Hematopoietic multipotent progenitor cell treated with erythropoietin and hydrocortisone succinate and interleukin-3 and kit ligand, for 6 days (in vitro differentiated cells): ENCODE results near the gene ERBB4.
"Not testable (repeated sequence)": the region's sequence is repeated elsewhere in the genome, so short reads cannot be mapped to it uniquely, and the experiment has no call there.

ENCODE experiments used
- DNase-seq: peaks from one replicate; pipeline ENCODE4 v3.0.0-alpha.2; 2015

Gene ERBB4

GRCh38 chr2:212528106-212528856 is 10.3 kb downstream of the ERBB4 start:
- DNase-seq, result no peak

GRCh38 chr2:212526059-212526458 is 12.5 kb downstream of the ERBB4 start:
- no peak for DNase-seq

- no peak for DNase-seq
Measured at GRCh38 chr2:212523756-212524155, 14.8 kb downstream of the ERBB4 start.

- DNase-seq, result no peak
Measured at GRCh38 chr2:212520340-212520739, 18.3 kb downstream of the ERBB4 start.

GRCh38 chr2:212517693-212518092 is 20.9 kb downstream of the ERBB4 start:
- no peak for DNase-seq

GRCh38 chr2:212505586-212505985 is 33.0 kb downstream of the ERBB4 start:
- DNase-seq, result no peak

GRCh38 chr2:212495046-212495445 is 43.6 kb downstream of the ERBB4 start:
- DNase-seq, result no peak

- DNase-seq, result no peak
Measured at GRCh38 chr2:212494418-212495020, 44.1 kb downstream of the ERBB4 start.

GRCh38 chr2:212489719-212490346 is 48.8 kb downstream of the ERBB4 start:
- DNase-seq, result no peak

- DNase-seq, result no peak
Measured at GRCh38 chr2:212488611-212489010, 50.0 kb downstream of the ERBB4 start.

- no peak for DNase-seq
Measured at GRCh38 chr2:212484563-212485080, 54.0 kb downstream of the ERBB4 start.

- no peak for DNase-seq
Measured at GRCh38 chr2:212480447-212480846, 58.2 kb downstream of the ERBB4 start.

- no peak for DNase-seq
Measured at GRCh38 chr2:212477571-212477970, 61.0 kb downstream of the ERBB4 start.

GRCh38 chr2:212473211-212473610 is 65.4 kb downstream of the ERBB4 start:
- no peak for DNase-seq

GRCh38 chr2:212467551-212467950 is 71.1 kb downstream of the ERBB4 start:
- not testable (repeated sequence) for DNase-seq

GRCh38 chr2:212465456-212465855 is 73.1 kb downstream of the ERBB4 start:
- DNase-seq, result no peak

- not testable (repeated sequence) for DNase-seq
Measured at GRCh38 chr2:212461708-212462107, 76.9 kb downstream of the ERBB4 start.

GRCh38 chr2:212454149-212454548 is 84.5 kb downstream of the ERBB4 start:
- no peak for DNase-seq

- no peak for DNase-seq
Measured at GRCh38 chr2:212451786-212452231, 86.8 kb downstream of the ERBB4 start.

GRCh38 chr2:212448698-212449097 is 89.9 kb downstream of the ERBB4 start:
- no peak for DNase-seq

GRCh38 chr2:212441821-212442220 is 96.8 kb downstream of the ERBB4 start:
- no peak for DNase-seq

GRCh38 chr2:212441141-212441540 is 97.5 kb downstream of the ERBB4 start:
- DNase-seq, result no peak

GRCh38 chr2:212428681-212429478 is 109.7 kb downstream of the ERBB4 start:
- DNase-seq, result no peak
